NCI-H460 (cell line): Measurements from ENCODE around the gene MCF2L. TPM values are rescaled to one million over a fixed set of nuclear protein-coding genes. Genes with fewer than 3 reads are reported as not detected.

Experiments used
- DNase-seq: peaks from one replicate; pipeline ENCODE4 v3.0.0-alpha.2; 2016; ENCODE audit warnings: low read depth; ENCODE audit errors: extremely low read depth
- total RNA-seq: library from RNA; depleted of rRNA; stranded (reverse); fragments of >200 nt; shearing (Covaris generic); gene quantifications from 2 replicates; pipeline ENCODE4 v1.2.3, GENCODE V29; 2014

Gene MCF2L
- total RNA-seq, 1 experiment from 2014 or later, result 0.97 TPM

DNA sequence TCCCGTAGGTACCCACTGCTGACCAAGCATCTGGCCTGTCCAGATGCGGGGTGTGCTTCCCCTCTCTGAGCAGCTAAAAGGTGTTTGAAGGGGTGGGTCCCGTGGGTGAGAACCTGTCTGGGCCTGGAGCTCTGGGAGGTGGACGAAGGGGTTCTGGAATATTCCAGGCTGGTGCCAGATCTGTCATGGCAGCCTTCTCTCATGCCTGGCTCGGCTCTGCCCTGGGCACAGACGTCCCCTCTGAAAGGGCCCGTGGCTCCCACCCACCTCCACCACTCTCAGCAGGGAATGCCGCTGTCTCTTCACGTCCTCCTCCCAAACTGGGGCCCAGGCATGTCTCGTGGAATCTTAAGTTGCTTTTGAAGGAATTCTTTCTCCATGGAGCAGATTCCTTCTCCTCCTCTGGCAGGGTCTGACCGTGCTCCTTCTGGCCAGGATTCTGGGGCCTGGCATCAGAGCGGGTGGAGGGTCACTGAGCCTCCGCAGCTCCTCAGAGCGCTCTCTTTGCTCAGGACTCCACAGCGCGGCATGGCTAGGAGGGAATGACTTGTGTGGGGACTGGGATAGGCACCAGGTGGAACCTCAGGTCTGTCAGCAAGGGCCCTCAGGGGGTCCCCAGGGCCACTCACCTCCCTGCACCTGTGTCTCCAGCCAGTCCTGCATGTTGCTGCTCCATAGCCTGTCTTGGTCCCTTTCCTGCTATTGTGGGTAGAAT, 5.9 kb upstream of the MCF2L start:
- no peak for DNase-seq

DNA sequence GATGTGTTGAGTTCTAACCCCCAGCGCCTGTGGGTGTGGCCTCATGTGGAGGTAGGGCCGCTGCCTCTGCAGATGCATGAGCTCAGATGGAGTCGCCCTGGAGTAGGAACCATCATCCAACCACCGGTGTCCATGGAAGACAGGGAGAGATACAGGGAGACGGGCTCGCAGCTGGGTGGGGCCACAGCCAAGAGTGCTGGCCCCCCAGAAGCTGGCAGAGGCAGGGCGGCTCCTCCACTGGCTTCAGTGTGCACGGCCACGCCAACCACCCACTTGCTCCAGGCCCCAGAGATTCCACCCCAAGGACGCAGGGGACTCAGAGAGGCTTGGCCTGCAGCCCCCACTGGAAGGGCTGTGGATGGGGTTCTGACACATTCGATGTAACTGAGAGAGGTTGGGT, 5.4 kb upstream of the MCF2L start:
- DNase-seq, result no peak

DNA sequence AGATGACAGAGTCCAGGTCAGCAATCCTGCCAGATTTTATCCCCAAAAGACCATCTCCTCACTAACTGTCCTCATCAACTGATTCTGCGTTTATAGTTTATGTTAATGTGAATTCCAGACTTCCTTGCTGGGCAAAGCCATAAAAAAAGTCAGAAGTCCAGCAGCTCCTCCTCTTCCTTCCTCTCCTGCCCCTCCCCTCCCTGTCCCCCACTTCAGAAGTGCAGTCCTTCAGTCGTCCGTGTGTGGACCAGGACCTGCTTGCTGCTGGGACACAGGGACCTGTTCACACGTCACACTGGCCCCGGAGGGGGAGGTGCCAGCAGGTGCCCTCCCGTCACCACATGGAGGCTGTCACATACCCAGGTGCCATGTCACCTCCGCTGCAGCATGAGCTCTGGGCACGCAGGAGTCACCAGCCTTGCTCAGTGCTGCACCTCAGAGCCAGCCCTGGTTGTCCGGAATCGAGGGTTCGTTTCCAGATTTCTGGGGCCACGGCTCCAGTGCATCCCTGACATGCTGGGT, 4.0 kb upstream of the MCF2L start:
- no peak for DNase-seq

DNA sequence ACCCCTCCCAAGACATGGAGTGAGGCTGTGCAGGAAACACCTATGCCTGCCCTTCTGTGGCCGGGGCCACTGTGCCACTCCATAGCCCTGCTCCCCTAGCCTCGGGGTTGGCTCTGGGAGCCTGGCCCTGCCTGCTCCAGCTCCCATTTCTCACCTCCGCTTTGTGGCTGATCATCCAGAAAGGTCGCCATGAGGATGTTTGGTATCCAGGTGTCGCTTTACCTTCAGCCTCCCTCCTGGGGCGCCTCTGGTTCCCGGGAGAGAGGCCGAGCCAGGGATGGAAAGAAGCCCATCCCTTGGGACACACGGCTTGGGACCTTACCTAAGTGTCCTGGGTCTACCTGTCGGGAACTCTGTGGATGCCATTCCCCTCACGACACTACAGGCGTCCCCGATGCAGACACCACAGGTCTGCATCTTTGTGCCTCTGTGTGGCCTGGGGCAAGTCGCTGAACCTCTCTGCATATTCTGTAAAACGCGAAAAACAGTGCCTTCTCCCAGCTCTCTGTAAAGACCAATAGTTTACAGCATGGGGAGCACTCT, 3.4 kb upstream of the MCF2L start:
- DNase-seq, result no peak

DNA sequence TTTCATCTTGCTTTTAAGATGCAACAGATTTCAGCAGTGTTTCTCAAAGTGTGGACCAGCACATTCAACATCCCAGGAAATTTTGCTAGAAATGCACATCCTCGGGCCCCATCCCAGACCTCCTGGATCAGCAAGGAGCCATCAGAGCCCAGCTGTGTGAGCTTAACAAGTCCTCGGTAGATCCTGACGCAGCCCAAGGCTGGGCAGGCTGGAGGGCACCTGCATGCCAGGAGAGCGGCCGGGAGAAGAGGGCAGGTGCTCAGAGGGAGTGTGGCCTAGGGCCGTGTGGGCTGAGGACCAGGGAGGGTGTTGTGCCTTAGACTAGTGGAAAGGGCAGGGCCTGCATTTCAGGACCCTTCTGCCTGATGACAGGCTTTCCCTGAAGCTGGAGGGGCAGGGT, 2.2 kb upstream of the MCF2L start:
- DNase-seq, result no peak

DNA sequence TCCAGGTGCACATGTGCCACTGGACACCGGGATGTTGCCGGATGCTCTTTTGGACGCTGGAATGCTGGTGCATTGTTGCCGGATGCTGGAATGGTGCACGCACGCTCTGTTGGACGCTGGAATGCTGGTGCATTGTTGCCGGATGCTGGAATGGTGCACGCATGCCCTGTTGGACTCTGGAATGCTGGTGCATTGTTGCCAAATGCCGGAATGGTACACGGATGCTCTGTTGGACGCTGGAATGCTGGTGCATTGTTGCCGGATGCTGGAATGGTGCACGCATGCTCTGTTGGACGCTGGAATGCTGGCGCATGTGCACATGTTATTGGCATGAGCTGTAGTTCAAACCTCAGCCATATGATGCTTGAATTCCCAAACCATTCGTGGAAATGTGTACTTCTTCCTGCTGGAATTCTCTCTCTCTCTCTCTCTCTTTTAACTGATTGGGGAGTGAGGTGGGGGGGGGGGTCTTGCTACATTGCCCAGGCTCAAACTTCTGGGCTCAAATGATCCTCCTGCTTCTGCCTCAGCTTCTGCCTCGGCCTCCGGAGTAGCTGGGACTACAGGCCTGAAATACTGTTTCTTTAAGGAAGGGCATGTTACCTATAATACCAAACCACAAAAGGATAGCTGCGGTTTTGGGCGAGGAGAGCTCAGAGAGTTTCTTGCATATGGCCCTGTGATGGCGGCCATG, 1.2 kb upstream of the MCF2L start:
- DNase-seq, result no peak

DNA sequence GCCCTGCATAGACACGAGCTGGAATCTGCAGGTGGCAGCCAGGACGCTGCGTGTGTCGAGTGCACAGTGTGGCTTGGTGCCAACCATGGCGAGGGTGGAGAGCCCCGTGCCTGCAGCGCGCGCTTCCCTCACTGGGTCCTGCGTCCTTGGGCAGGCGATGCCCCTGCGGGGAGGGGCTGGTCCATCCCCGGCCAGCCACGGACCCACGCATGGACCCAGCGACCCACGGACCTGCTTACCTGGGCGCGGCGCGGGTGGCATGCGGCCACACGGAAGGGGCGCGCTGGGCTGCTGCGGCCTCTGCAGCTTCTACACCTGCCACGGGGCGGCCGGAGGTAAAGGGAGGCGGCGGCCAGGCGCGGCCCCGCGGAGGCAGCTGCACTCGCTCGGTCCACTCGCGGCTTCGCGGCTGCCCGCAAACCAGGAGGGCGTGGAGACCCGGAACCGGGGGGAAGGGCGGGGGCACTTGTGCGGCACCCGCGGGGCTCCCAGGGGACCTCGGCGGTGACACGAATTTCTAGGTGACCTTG, 569 bp upstream of the MCF2L start:
- no peak for DNase-seq

DNA sequence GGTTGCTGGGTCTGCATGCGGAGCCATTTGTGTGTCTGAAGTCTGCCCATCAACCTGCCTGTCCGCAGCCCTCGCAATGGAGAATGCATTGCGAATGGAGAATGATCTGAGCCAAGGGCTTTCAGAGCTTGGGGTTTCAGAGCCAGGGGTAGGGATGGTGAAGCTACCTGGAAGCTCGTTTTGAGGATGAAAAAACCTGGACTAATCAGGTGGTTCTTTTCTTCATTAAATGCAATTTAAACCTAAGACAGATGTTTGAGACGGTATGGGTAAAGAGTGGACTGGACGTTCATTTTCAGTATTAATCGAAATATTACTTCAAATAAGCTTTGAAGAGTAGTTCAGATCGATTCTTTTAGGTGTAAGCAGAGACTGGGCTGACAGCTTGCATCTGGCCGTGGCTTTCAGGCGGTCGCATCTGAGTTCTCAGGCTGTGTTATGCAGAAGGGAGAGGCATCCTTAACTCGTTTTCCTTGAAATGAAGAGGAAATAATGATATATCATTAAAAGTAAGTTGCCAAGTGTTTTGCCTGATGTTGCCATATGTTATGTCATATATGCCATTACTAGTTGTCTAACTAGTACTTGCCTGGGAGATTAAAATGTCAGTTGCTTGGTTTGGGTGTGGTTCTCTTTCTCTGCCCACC, 801 bp downstream of the MCF2L start:
- no peak for DNase-seq

DNA sequence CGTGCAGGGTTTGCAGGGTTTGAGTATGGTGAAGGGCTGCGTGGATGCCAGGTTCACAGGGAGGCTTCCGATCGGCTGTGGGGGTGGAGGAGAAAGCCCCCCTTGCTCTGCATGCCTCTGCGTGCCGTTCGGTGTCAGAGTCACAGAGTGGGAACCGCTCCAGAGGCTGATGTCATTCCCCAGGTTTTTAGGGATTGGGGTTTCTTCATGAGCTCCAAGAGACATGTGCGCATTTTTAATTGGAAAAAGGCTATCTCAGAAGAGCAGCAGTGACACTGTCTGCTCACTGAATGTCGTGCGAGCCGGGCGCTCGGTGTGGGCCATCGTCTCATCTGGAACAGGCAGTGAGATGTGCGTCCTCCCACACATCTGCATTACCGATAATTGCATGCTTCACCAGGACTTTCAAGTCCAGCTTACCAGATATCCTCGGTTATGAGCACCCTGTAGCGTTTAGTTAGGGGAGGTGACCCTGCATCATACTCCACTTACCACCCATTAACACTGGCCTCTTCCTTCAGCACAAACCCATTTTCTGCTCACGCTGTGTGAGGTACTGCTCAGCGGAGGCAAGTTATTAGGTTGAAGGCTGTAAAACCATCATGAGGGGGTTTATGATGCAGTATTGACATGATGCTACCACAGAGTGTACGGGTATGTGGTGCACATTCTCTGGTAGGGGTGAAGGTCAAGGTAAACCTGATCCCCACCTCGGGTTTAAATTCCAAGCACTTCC, 1.7 kb downstream of the MCF2L start:
- DNase-seq, result no peak

DNA sequence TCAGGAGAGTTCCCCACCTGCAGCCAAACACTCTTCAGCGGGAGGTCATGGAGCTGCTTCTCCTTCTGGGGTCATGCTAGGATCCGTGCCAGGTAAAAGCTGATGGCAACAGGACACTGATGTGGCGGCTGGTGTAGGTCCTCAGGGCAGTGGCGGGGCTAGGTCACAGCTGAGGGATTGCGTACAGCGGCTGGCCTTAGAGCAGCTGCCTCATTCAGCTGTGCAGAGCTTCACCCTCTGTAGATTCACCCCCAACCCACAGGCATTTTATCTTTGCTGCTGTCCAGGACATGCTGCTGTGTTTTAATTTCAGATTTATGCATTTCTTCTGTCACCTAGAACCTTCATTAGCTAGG, 2.3 kb downstream of the MCF2L start:
- DNase-seq, result no peak

DNA sequence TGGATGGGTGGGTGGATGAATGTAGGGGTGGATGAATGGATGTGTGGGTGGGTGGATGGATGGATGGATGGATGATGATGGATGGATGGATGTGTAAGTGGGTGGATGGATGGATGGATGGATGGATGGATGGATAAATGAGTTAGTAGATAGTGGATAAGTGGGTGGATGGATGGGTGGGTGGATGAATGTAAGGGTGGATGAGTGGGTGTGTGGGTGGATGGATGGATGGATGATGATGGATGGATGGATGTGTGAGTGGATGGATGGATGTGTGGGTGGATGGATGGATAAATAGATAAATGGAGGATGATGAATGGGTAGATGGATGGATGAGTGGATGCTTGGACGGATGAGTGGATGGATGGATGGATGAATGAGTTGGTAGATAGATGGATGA, 3.2 kb downstream of the MCF2L start:
- no peak for DNase-seq

DNA sequence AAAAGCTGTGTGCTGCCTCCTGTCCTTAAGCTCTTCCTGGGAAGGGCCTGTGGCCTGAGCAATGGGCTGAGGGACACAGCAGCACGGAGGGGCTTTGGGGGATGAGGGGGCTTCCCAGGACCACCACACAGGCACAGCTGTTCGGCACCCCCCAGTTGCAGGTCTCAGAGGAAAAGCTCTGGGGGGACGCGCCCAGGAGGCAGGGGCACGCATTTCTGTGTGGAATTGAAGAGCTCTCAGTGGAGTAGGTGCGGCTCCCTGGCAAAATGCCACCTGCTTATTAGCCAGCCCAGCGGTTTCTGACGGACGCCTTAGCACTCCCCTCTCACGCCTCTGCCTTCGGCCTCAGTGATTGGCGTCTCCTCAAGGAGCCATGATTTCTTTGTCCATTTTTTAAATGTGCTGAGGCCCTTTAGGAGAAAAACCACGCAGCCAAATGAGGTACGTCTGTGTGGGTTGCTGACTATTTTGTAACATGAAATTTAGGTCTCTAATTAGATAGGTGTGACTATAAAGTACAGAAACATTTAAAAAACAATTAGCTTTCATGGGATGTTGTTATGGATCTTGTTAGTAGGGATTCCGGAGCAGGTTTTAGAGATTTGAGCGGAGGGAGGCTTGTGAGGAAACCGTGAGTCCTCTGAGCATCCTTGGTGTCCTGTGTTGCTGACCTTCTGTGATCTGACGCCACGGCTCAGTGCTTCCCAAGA, 4.0 kb downstream of the MCF2L start:
- no peak for DNase-seq

DNA sequence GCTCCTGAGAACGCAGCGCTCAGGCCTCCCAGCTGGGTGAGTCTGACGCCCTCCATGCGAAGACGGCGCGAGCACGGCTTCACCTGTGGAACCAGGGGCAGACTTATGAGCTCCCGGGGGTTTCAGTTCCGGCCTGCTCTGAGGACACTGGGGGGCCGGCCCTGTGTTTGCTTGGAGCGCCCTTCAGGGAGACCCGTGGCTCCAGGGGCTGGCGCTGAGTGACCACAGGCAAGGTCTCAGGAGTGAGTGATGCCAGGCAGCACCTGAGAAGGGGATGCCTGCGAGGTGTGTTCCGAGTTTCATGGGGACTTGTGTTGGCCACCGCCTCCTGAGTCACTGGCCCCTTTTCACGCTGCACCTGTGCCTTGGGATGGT, 4.5 kb downstream of the MCF2L start:
- no peak for DNase-seq

DNA sequence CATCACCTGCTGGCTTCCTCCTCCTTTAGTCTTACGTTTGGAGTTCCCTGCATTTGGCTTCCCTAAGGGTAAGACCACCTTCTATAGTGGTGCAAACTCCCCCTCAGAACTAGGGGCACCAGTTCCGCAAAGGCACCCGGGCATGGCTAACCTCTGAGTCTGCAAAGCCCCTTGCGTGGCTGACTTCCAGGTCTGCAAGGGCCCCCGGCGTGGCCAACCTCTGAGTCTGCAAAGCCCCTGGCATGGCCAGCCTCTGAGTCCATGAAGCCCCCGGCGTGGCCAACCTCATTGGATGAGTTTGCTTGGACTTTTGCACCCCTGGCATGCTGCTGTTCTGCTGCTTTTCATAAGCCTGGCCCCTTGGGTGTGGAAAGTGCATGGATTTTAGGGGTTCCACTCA, 5.1 kb downstream of the MCF2L start:
- no peak for DNase-seq

DNA sequence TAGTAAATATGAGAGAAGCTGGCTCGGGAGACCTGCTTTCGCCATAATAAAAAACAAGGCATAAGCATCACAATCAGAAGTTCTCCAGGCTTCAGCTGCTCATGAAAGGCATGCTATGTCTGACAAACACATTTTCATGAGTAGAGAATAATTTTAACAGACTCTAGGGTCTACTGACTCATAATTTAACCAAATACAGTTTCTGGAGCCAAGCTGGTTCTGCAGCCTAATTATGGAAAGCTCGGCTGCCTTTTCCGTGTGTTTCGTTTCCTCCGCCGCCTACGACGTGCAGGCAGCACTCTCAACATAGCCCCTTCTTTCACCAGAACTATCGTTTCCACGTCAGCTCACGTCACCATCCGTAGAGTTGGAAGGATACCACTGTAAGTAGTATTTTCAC, 5.7 kb downstream of the MCF2L start:
- no peak for DNase-seq

DNA sequence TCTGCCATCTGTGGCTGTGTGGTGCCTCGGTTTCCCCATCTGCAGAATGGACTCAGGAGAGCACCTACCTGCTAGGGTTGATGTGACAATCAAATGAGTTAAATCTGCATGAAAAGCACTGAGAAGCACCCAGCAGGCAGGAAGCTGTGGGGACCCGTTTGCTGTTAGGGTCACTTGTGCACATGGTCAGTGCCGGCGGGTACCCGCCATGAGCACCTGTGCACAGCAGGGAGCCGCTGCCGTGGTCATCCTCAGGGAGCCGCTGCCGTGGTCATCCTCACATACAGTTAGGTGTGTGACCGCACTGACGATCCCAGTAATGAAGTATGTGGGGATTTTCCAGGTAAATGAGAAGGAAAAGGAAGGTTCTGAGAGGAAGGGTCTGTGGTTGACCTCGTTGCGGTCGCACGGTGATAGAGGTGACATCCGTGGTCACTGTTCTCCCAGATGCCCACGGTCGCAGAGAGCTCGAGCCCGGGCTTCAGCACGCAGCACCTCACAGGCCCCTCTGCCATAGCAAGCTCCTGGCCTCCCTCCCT, 6.5 kb downstream of the MCF2L start:
- no peak for DNase-seq

DNA sequence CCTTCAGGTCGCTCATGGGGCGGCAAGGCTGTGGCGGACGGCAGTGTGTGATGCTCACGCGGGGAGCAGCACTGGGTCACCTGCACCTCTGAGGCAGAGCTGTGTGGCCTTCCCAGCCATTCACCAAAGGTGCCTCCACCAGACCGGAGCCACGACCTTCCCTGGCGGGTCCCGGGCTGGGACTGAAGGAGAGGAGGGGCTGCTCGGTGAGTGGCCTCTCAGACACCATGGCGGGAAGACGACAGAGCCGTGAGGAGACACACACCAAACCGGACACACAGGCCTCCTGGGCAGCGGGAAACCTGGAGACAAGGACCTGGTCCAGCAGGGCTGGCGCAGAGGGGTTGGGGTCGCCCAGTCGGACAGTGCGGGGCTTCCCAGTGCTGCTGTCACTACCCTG, 7.5 kb downstream of the MCF2L start:
- no peak for DNase-seq

DNA sequence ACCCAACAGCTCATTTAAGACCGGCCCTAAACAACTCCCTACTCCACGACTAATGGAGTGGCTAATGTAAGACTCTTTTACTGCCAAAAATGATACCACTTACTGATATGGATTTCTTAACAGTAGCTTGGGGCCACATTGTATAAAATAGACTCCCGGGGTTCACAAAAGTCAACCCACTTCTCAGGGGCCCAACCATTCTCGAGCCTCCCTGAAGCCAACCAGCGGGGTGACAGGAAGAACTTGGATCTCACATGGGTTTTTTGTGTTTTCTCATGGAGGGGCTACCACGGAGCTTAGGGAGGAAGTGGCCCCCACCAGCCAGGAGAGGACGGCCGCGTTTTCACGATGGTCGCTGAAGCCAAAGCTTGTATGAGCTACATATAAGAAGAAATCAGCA, 8.1 kb downstream of the MCF2L start:
- no peak for DNase-seq

DNA sequence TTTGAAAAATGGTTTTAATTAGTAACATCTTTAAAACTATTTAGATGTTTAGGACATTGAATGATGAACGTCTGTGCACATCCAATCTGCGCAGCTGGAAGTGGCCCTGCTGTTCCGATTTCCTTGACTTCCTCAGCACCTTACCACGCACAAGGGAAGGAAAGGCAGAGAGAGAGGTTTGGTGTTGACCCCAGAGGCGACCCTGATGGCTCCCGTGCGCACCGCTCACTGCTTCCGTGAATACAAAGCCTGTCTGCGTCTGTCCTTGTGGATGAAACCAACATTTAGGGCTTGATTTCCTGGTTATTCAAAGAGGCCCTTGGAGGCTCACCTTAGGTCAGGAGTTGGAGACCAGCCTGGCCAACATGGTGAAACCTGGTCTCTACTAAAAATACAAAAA, 8.5 kb downstream of the MCF2L start:
- DNase-seq, result no peak
